Subcutaneous adipose tissue (tissue), 4 donors: ENCODE results near the gene CHRNB2. TPM values are rescaled to one million over a fixed set of nuclear protein-coding genes. Genes with fewer than 3 reads are reported as not detected.

ENCODE experiments used
- CTCF ChIP-seq: fragments of 450-650 bp; IDR thresholded peaks from one replicate; pipeline ENCODE4 v1.5.1; 2016; ENCODE audit warnings: low read depth, mild to moderate bottlenecking, control low read depth, antibody characterized with exemption, moderate library complexity
- total RNA-seq, 4 donors: library from RNA; depleted of rRNA; stranded (reverse); fragments of >200 nt; gene quantifications; one replicate each; pipeline ENCODE4 v1.1.0, GENCODE V29; 2016

CHRNB2 gene
- total RNA-seq, 4 donors from 2014 or later: not detected

- TF ChIP-seq CTCF: no peak
Observed at GRCh38 chr1:154594811-154595210, 27.2 kb downstream of the CHRNB2 start.

- no peak for TF ChIP-seq CTCF
Observed at GRCh38 chr1:154595621-154596020, 28.0 kb downstream of the CHRNB2 start.

- no peak for TF ChIP-seq CTCF
Observed at GRCh38 chr1:154598871-154599635, 31.5 kb downstream of the CHRNB2 start.

- no peak for TF ChIP-seq CTCF
Observed at GRCh38 chr1:154599658-154600057, 32.1 kb downstream of the CHRNB2 start.

- TF ChIP-seq CTCF: no peak
Observed at GRCh38 chr1:154603317-154603716, 35.7 kb downstream of the CHRNB2 start.

- TF ChIP-seq CTCF: no peak
Observed at GRCh38 chr1:154605534-154605933, 38.0 kb downstream of the CHRNB2 start.

- no peak for TF ChIP-seq CTCF
Observed at GRCh38 chr1:154607106-154607608, 39.6 kb downstream of the CHRNB2 start.
